Endodermal cell (in vitro differentiated cells): ENCODE data around the gene AUTS2. TPM values are rescaled to one million over a fixed set of nuclear protein-coding genes. Genes with fewer than 3 reads are reported as not detected.

Source experiments
- DNase-seq: peaks from one replicate; pipeline ENCODE4 v3.0.0-alpha.2; 2017
- H3K27ac ChIP-seq: 2 replicates; pipeline ENCODE4 v1.5.1; 2013; ENCODE audit warnings: mild to moderate bottlenecking, low read depth, low read length, moderate library complexity
- H3K27me3 ChIP-seq: 2 replicates; pipeline ENCODE4 v1.6.1; 2013; ENCODE audit warnings: mild to moderate bottlenecking, low read length, moderate library complexity; ENCODE audit not compliant: insufficient read depth, control insufficient read depth, poor library complexity, severe bottlenecking
- H3K36me3 ChIP-seq: 2 replicates; pipeline ENCODE4 v1.7.0; 2013; ENCODE audit warnings: mild to moderate bottlenecking, low read length, moderate library complexity; ENCODE audit not compliant: control insufficient read depth, insufficient read depth
- H3K4me1 ChIP-seq: one replicate; pipeline ENCODE4 v1.7.0; 2013; ENCODE audit warnings: low read length; ENCODE audit not compliant: control insufficient read depth, insufficient read depth
- H3K4me3 ChIP-seq: 2 replicates; pipeline ENCODE4 v1.5.1; 2013; ENCODE audit warnings: mild to moderate bottlenecking, low read length, moderate library complexity
- H3K9ac ChIP-seq: 2 replicates; pipeline ENCODE4 v1.6.1; 2013; ENCODE audit warnings: mild to moderate bottlenecking, low read length, moderate library complexity; ENCODE audit not compliant: poor library complexity, severe bottlenecking; ENCODE audit errors: extremely low read depth
- H3K9me3 ChIP-seq: 2 replicates; pipeline ENCODE4 v1.6.1; 2013; ENCODE audit warnings: mild to moderate bottlenecking, low read length, moderate library complexity; ENCODE audit not compliant: control insufficient read depth
- H3K27ac Mint-ChIP-seq: 2 replicates; pipeline ENCODE4 v1.8.0; 2020; ENCODE audit warnings: mixed read lengths
- H3K27me3 Mint-ChIP-seq: 2 replicates; pipeline ENCODE4 v1.8.0; 2021; ENCODE audit warnings: mild to moderate bottlenecking, mixed read lengths; ENCODE audit not compliant: insufficient read depth
- H3K36me3 Mint-ChIP-seq: 2 replicates; pipeline ENCODE4 v1.8.0; 2020; ENCODE audit warnings: low read depth, mixed read lengths
- H3K4me1 Mint-ChIP-seq: 2 replicates; pipeline ENCODE4 v1.8.0; 2020; ENCODE audit warnings: mixed read lengths
- H3K4me3 Mint-ChIP-seq: 2 replicates; pipeline ENCODE4 v1.8.0; 2020; ENCODE audit warnings: mild to moderate bottlenecking, moderate library complexity, mixed read lengths
- H3K9me3 Mint-ChIP-seq: 2 replicates; pipeline ENCODE4 v1.8.0; 2020; ENCODE audit warnings: mild to moderate bottlenecking, mixed read lengths
- CTCF ChIP-seq: fragments of 200-600 bp; sonication (generic); conservative IDR thresholded peaks from 2 replicates; pipeline ENCODE4 v1.5.0; 2021; ENCODE audit warnings: antibody characterized with exemption, mild to moderate bottlenecking
- WGBS, 2 experiments: methylation state at CpG; one replicate each; pipeline versions ENCODE4 v1.1.5 to v1.1.7; 2013; ENCODE audit warnings: missing lambda C conversion rate in 2 of 2, mixed read lengths in 1 of 2; ENCODE audit not compliant: insufficient coverage in 1 of 2, insufficient read length in 1 of 2; 5-methylcytosine and 5-hydroxymethylcytosine counted together
- total RNA-seq, 2 donors: library from RNA; stranded (reverse); fragmentation: NEBNext Ultra II Directional in 1 of 2; extraction: Animal tissue kit (Norgen Biotek cat#: 25700) in 1 of 2; gene quantifications; 2 replicates in 1 of 2; 3 replicates in 1 of 2; pipeline ENCODE4 v1.2.1, GENCODE V29; 2021

The AUTS2 gene
- total RNA-seq, 2 donors from 2014 or later, result 76.8 to 106 TPM

- Histone ChIP-seq H3K9ac (no peak overlapping the region), H3K9me3 (no peaks in the 10 kb centered on the region), H3K27ac (no peak overlapping the region), H3K4me1 (peaks cover 16% of the 10 kb centered on the region), H3K4me3 (no peak overlapping the region), H3K36me3 (no peaks in the 10 kb centered on the region), H3K27me3 (no peaks in the 10 kb centered on the region)
- no peak overlapping the region for H3K4me3 Mint-ChIP-seq
- no peak for TF ChIP-seq CTCF
- H3K9me3 Mint-ChIP-seq, result no peaks in the 10 kb centered on the region
- no peak for DNase-seq
- H3K4me1 Mint-ChIP-seq, result peaks cover 38% of the 10 kb centered on the region
- WGBS, 2 experiments, result 87% methylated on average over 4 of the region's 4 CpGs; no CpG with 5 or more reads in 1 of the 2 experiments
- no peak overlapping the region for H3K27ac Mint-ChIP-seq
- no peaks in the 10 kb centered on the region for H3K27me3 Mint-ChIP-seq
- H3K36me3 Mint-ChIP-seq, result no peaks in the 10 kb centered on the region
These were observed 266.5 kb downstream of the AUTS2 start for GRCh38 chr7:69864822-69865221.

GRCh38 chr7:69868921-69869320 is 270.6 kb downstream of the AUTS2 start:
- Mint-ChIP-seq H3K27me3 (no peaks in the 10 kb centered on the region), H3K9me3 (no peaks in the 10 kb centered on the region), H3K27ac (no peak overlapping the region), H3K4me1 (peaks cover 24% of the 10 kb centered on the region), H3K36me3 (no peaks in the 10 kb centered on the region), H3K4me3 (no peak overlapping the region)
- H3K9ac ChIP-seq, result no peak overlapping the region
- peaks cover 9% of the 10 kb centered on the region for H3K4me1 ChIP-seq
- H3K9me3 ChIP-seq, result no peaks in the 10 kb centered on the region
- no peak for TF ChIP-seq CTCF
- H3K4me3 ChIP-seq, result no peak overlapping the region
- no peak for DNase-seq
- 93 to 94% methylated on average over 4 of the region's 4 CpGs for WGBS, 2 experiments
- H3K27ac ChIP-seq, result no peak overlapping the region
- H3K36me3 ChIP-seq, result no peaks in the 10 kb centered on the region
- H3K27me3 ChIP-seq, result no peaks in the 10 kb centered on the region

- no peaks in the 10 kb centered on the region for H3K27me3 Mint-ChIP-seq
- no peaks in the 10 kb centered on the region for H3K36me3 Mint-ChIP-seq
- H3K27ac Mint-ChIP-seq, result no peak overlapping the region
- H3K4me3 Mint-ChIP-seq, result no peak overlapping the region
- Histone ChIP-seq H3K9me3 (no peaks in the 10 kb centered on the region), H3K4me1 (peaks cover 9% of the 10 kb centered on the region), H3K9ac (no peak overlapping the region), H3K36me3 (no peaks in the 10 kb centered on the region), H3K4me3 (no peak overlapping the region), H3K27me3 (no peaks in the 10 kb centered on the region), H3K27ac (no peak overlapping the region)
- H3K9me3 Mint-ChIP-seq, result no peaks in the 10 kb centered on the region
- peak; percentile 24 for TF ChIP-seq CTCF
- peaks cover 18% of the 10 kb centered on the region for H3K4me1 Mint-ChIP-seq
- WGBS, 2 experiments, result 98 to 99% methylated on average over 4 to 7 of the region's 7 CpGs
- DNase-seq, result no peak
These were observed 273.1 kb downstream of the AUTS2 start for GRCh38 chr7:69871213-69871885.
